GM21367 (cell line): Measurements from ENCODE around the gene FGF10.

Experiments
- ATAC-seq: cut with Tn5 transposase; IDR thresholded peaks from one replicate; pipeline ENCODE4 v1.9.1; 2021; ENCODE audit not compliant: unreplicated experiment

The FGF10 gene

DNA sequence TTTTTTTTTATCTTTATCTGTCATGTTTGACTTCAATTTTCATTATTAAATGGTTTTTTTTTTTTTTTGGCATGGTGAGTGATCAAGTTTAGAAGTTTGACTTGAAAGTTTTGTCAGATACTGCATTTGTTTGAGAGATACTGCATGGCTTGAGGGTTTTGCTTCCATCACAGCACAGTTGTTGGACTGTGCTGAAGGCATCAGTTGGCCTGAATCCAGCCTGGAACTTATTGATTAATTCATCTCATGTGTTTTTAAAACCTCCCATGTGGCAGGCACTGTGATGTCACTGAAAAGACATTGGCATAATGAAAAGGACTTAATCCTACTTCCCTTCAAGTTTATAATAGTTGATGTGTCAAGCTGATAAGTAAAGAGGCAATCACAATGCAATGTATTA is 128.4 kb downstream of the FGF10 start:
- no peak for ATAC-seq

- ATAC-seq, result no peak
Measured at GRCh38 chr5:44257653-44258365, 131.4 kb downstream of the FGF10 start.

DNA sequence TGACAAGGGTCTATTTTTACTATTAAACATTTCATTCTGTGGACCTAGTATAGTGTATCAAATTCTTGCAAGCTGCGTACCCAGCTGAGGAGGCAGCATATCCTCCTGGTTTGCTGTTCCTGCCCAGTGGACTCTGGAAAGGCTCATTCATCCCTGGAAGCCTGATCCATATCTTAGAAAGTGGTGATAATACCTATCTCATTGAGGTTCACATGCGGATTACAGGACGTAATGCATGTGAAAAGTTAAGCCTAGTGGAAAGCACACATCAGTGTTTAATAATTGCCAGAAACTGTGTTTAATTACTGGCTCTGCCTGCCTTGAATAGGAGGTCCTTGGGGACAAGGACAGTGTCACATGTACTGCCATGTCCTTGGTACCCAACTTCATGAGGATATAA is 132.0 kb downstream of the FGF10 start:
- no peak for ATAC-seq
